ENCODE measurements around the gene SUV39H1. TPM values are rescaled to one million over a fixed set of nuclear protein-coding genes. Genes with fewer than 3 reads are reported as not detected.

SUV39H1 gene
- total and polyA plus RNA-seq, 9 of the 15 experiments (the other 6 are each of a cell fraction or from before 2014, with no cell fraction given), result 4.7 to 34.7 (median 17.9) TPM

GRCh38 chrX:48719958-48720357, 23.4 kb downstream of the SUV39H1 start:
- Histone ChIP-seq H3K27me3 (ENCODE audit: control insufficient read depth in 2 of 2, insufficient read depth in 2 of 2, low read length in 2 of 2) (no peaks in the 10 kb centered on the region), H4K20me1 (replicated peaks; ENCODE audit: control insufficient read depth, insufficient read depth, low read length) (no peaks in the 10 kb centered on the region), H3K9ac (ENCODE audit: insufficient read depth in 1 of 2, low read depth in 2 of 2, low read length in 2 of 2) (no peak overlapping the region), H3K9me3 (replicated peaks; ENCODE audit: control insufficient read depth, insufficient read depth, low read depth, low read length) (no peaks in the 10 kb centered on the region), H3K36me3 (ENCODE audit: control insufficient read depth, insufficient read depth, low read length) (no peaks in the 10 kb centered on the region), H3K27ac (ENCODE audit: extremely low read depth, low read depth, low read length) (no peak overlapping the region), H3K4me3 (no peak overlapping the region), H3K79me2 (ENCODE audit: control insufficient read depth, insufficient read depth, low read length) (0 out of 3 replicates have a peak, but pooled peaks cover 2% of the 10 kb centered on the region), H3K9me1 (ENCODE audit: control insufficient read depth, insufficient read depth, low read length) (no peaks in the 10 kb centered on the region), H2AFZ (ENCODE audit: low read depth, low read length) (no peak overlapping the region), H3K4me1 (replicated peaks in 1 of 2; ENCODE audit: control insufficient read depth in 2 of 2, insufficient read depth in 2 of 2, low read length in 2 of 2) (peaks cover 0 to 10% of the 10 kb centered on the region in 2 experiments; a peak in 2 of 5 replicates), H3K4me2 (ENCODE audit: insufficient read depth, low read length) (no peak overlapping the region)
- ChIA-PET CTCF (ENCODE audit: low intra/inter-chr PET ratio) (no interaction called here), POLR2A (interaction anchor here (0.8 to 1.4 kb wide), 3 partner anchors 8 to 17 kb away, joined by 3 to 4 read pairs (median 3); no protein-coding TSS in a partner anchor)
- BruUV-seq (replicated peaks), result no TSS peak
- intact Hi-C loops (cut with micrococcal nuclease) (no loop called here), in situ Hi-C loops (cut with MboI) (no loop called here)
- 28% methylated on average over 2 of the region's 2 CpGs for WGBS (ENCODE audit: insufficient coverage, low coverage, missing lambda C conversion rate)
- TF ChIP-seq ZNF707 (CRISPR knock-in tag; conservative IDR thresholded peaks at IDR 0.05), result no peak
- no peak for TF ChIP-seq RAD51 (IDR thresholded peaks at IDR 0.05; ENCODE audit: borderline replicate concordance, low read depth)
- no peak for TF ChIP-seq SMAD4 (CRISPR knock-in tag; conservative IDR thresholded peaks at IDR 0.05)
- TF ChIP-seq ZNF785 (CRISPR knock-in tag; IDR thresholded peaks at IDR 0.05), result no peak
- no peak for DNase-seq (ENCODE audit: extremely low read depth in 1 of 4, low spot score in 3 of 4)
- no peak for FAIRE-seq
- no peak for ATAC-seq

- CTCF ChIA-PET (ENCODE audit: low intra/inter-chr PET ratio), result no interaction called here
- WGBS (ENCODE audit: insufficient coverage, low coverage, missing lambda C conversion rate), result 16% methylated on average over 4 of the region's 4 CpGs
- POLR2A ChIA-PET, result interaction anchor here (0.6 to 1.3 kb wide), 3 partner anchors 8 to 66 kb away, joined by 3 read pairs; no protein-coding TSS in a partner anchor
- TF ChIP-seq ESRRA (IDR thresholded peaks at IDR 0.05; ENCODE audit: borderline replicate concordance, low read depth), result no peak
- no peak for TF ChIP-seq ZNF232 (CRISPR knock-in tag; IDR thresholded peaks at IDR 0.05)
- TF ChIP-seq U2AF1 (optimal IDR thresholded peaks at IDR 0.05; ENCODE audit: low read depth, low read length), result no peak
- no peak for TF ChIP-seq ZNF239 (CRISPR knock-in tag; IDR thresholded peaks at IDR 0.05)
- no peak for TF ChIP-seq CEBPG (CRISPR knock-in tag; IDR thresholded peaks at IDR 0.05)
- TF ChIP-seq CEBPG (tag; conservative IDR thresholded peaks at IDR 0.05 in 1 of 2, IDR thresholded peaks at IDR 0.05 in 1 of 2), result no peak
- no peak for TF ChIP-seq HOMEZ (CRISPR knock-in tag; IDR thresholded peaks at IDR 0.05)
- no peak for TF ChIP-seq TAL1 (IDR thresholded peaks at IDR 0.05)
- no peak for TF ChIP-seq ETV6 (IDR thresholded peaks at IDR 0.05; ENCODE audit: borderline replicate concordance in 1 of 2, low read depth in 2 of 2, low read length in 1 of 2)
- TF ChIP-seq ETV6 (CRISPR knock-in tag; IDR thresholded peaks at IDR 0.05; ENCODE audit: borderline replicate concordance), result no peak
Observed at GRCh38 chrX:48720577-48721250, 24.2 kb downstream of the SUV39H1 start.

More at GRCh38 chrX:48720577-48721250, 24.2 kb downstream of the SUV39H1 start:
- intact Hi-C loops (cut with micrococcal nuclease), result no loop called here
- H3K27ac ChIP-seq (ENCODE audit: extremely low read depth, low read depth, low read length), result no peak overlapping the region
- no peaks in the 10 kb centered on the region for H3K9me3 ChIP-seq (replicated peaks; ENCODE audit: control insufficient read depth, insufficient read depth, low read depth, low read length)
- H3K36me3 ChIP-seq (ENCODE audit: control insufficient read depth, insufficient read depth, low read length), result no peaks in the 10 kb centered on the region
- no peak overlapping the region for H3K4me3 ChIP-seq
- H2AFZ ChIP-seq (ENCODE audit: low read depth, low read length), result no peak overlapping the region
- 0 out of 3 replicates have a peak, but pooled peaks cover 3% of the 10 kb centered on the region for H3K79me2 ChIP-seq (ENCODE audit: control insufficient read depth, insufficient read depth, low read length)
- BruUV-seq (replicated peaks), result no TSS peak
- ATAC-seq (no peak), DNase-seq (ENCODE audit: extremely low read depth in 1 of 4, low spot score in 3 of 4) (no peak), FAIRE-seq (no peak)
- in situ Hi-C loops (cut with MboI), result no loop called here
- no peaks in the 10 kb centered on the region for H3K9me1 ChIP-seq (ENCODE audit: control insufficient read depth, insufficient read depth, low read length)
- H4K20me1 ChIP-seq (replicated peaks; ENCODE audit: control insufficient read depth, insufficient read depth, low read length), result no peaks in the 10 kb centered on the region
- H3K9ac ChIP-seq (ENCODE audit: insufficient read depth in 1 of 2, low read depth in 2 of 2, low read length in 2 of 2), result no peak overlapping the region
- no peaks in the 10 kb centered on the region for H3K27me3 ChIP-seq (ENCODE audit: control insufficient read depth in 2 of 2, insufficient read depth in 2 of 2, low read length in 2 of 2)
- H3K4me2 ChIP-seq (ENCODE audit: insufficient read depth, low read length), result no peak overlapping the region
- H3K4me1 ChIP-seq (replicated peaks in 1 of 2; ENCODE audit: control insufficient read depth in 2 of 2, insufficient read depth in 2 of 2, low read length in 2 of 2), result peaks cover 0 to 9% of the 10 kb centered on the region in 2 experiments; a peak in 2 of 5 replicates

Data from K562 (cell line).